PFSK-1 (cell line): ENCODE measurements around the gene TNFSF11.

ENCODE experiments used
- FOXP2 ChIP-seq: optimal IDR thresholded peaks from 2 replicates; pipeline ENCODE3; 2011; ENCODE audit warnings: borderline replicate concordance, control low read depth, inconsistent platforms; ENCODE audit not compliant: insufficient read depth; ENCODE audit errors: extremely low read length, extremely low read depth
- POLR2AphosphoS5 ChIP-seq: IDR thresholded peaks from 2 replicates; pipeline ENCODE4 v1.6.1; 2012; ENCODE audit warnings: low read depth, mild to moderate bottlenecking, control low read depth, low read length, moderate library complexity
- SIN3A ChIP-seq: IDR thresholded peaks from 2 replicates; pipeline ENCODE4 v1.6.1; 2012; ENCODE audit warnings: mild to moderate bottlenecking, low read length, moderate library complexity, borderline replicate concordance; ENCODE audit not compliant: insufficient read depth
- TAF1 ChIP-seq: IDR thresholded peaks from 2 replicates; pipeline ENCODE4 v1.6.1; 2012; ENCODE audit warnings: low read length, control low read depth, borderline replicate concordance; ENCODE audit not compliant: insufficient read depth
- TF ChIP-seq, protein P1 (sequence below), 2 experiments: IDR thresholded peaks; 2 replicates each; pipeline versions ENCODE4 v1.6.1 to v1.8.0; 2011 to 2012; ENCODE audit warnings: low read depth in 2 of 2, low read length in 2 of 2, control low read depth in 1 of 2, inconsistent platforms in 1 of 2, mild to moderate bottlenecking in 1 of 2, moderate library complexity in 1 of 2; ENCODE audit not compliant: insufficient read depth in 1 of 2

The TNFSF11 gene

DNA sequence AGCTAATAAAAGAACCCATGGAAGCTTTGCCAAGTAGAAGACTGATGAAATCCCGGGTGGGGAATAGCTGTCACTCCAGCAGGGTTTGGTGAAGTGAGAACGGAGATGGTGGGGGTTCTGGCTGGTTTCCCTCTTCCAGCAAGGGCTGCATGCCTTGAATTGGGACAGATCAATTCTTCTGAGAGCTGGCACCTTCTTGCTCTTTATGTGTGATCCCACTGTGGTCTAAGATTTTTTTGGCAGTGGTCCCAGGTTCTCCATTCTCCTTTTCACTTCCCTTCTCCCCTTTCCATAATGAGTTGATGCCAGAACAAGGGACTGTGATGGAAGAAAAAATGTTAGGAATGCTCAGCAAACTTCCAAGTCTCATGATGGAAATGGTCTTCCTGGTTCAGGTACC, 50.0 kb downstream of the TNFSF11 start:
- TF ChIP-seq SIN3A (no peak), TAF1 (no peak), POLR2AphosphoS5 (no peak), FOXP2 (no peak)
- TF ChIP-seq, protein P1, sequence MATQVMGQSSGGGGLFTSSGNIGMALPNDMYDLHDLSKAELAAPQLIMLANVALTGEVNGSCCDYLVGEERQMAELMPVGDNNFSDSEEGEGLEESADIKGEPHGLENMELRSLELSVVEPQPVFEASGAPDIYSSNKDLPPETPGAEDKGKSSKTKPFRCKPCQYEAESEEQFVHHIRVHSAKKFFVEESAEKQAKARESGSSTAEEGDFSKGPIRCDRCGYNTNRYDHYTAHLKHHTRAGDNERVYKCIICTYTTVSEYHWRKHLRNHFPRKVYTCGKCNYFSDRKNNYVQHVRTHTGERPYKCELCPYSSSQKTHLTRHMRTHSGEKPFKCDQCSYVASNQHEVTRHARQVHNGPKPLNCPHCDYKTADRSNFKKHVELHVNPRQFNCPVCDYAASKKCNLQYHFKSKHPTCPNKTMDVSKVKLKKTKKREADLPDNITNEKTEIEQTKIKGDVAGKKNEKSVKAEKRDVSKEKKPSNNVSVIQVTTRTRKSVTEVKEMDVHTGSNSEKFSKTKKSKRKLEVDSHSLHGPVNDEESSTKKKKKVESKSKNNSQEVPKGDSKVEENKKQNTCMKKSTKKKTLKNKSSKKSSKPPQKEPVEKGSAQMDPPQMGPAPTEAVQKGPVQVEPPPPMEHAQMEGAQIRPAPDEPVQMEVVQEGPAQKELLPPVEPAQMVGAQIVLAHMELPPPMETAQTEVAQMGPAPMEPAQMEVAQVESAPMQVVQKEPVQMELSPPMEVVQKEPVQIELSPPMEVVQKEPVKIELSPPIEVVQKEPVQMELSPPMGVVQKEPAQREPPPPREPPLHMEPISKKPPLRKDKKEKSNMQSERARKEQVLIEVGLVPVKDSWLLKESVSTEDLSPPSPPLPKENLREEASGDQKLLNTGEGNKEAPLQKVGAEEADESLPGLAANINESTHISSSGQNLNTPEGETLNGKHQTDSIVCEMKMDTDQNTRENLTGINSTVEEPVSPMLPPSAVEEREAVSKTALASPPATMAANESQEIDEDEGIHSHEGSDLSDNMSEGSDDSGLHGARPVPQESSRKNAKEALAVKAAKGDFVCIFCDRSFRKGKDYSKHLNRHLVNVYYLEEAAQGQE (IDR thresholded peaks at IDR 0.05; ENCODE audit: insufficient read depth in 1 of 2, low read depth in 2 of 2, low read length in 2 of 2): no peak

DNA sequence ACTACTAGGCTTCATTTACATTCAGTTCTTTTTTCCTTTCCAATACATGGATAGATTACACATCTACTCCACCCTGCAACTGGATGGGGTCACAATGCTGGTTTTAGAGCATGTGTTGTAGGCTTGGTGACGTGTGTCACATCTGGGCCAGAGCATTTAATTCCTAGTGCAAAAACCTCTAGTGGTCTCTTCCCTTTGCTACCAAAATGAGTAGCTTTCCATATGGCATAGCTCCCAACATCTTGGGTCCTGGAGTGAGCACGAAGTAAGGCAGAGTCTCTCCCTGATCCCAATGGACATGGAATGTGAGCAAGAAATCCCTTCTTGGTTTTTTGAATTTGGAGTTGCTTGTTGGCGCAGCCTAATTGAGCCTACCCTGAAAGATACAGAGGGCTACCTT, 51.7 kb downstream of the TNFSF11 start:
- TF ChIP-seq TAF1 (no peak), POLR2AphosphoS5 (no peak), SIN3A (no peak), FOXP2 (no peak)
- TF ChIP-seq, protein P1 (IDR thresholded peaks at IDR 0.05; ENCODE audit: insufficient read depth in 1 of 2, low read depth in 2 of 2, low read length in 2 of 2): no peak

DNA sequence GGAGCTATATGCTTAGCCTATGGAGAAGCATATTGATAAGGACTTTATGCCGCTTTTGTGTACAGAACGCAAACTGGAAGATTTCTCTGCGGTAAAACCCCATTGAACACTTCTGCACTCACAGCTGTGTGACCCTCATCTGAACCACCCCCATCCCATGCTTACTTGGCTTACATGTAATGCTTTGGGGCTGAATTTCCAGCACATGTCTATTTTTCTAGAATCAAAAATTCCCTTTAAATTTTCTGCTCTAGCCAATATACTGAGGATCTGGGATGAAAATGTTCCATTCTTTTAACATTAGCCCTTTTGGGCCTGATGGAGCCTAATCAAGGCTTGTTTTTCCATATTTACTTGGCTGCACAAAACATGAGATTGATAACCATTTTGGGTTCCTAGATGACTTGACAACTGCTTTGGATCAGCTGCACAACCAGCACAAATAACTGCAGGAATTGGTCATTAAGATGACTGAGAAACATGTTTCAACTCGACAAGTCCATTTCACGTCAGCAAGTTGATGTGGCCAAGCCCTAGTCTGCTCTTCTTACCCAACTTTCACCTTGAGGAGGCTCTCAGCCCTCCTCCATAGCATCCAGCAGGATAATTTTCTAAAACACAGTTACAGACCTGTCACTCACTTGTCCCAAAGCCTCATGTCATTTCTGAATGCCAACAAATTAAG, 52.4 kb downstream of the TNFSF11 start:
- TF ChIP-seq FOXP2 (no peak), TAF1 (no peak), SIN3A (no peak), POLR2AphosphoS5 (no peak)
- TF ChIP-seq, protein P1 (IDR thresholded peaks at IDR 0.05; ENCODE audit: insufficient read depth in 1 of 2, low read depth in 2 of 2, low read length in 2 of 2): no peak

DNA sequence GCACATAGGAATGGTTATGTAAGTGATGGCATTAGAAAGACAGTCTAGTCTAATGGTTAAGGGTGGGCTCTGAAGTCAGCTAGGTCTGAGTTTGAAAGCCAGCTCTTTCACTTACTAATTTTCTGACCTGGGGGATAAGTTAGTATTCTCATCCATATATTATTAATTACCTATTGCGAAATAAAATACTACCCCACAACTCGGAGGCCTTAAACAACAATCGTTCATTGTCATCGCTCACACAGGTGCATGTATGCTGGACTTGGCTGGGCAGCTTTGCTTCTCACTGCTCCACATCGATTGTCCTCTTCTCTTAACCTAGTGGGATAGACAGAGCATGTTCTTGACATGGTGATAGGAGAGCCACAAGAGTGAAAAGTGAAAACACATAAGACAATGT, 54.7 kb downstream of the TNFSF11 start:
- TF ChIP-seq POLR2AphosphoS5 (no peak), SIN3A (no peak), TAF1 (no peak), FOXP2 (no peak)
- TF ChIP-seq, protein P1 (IDR thresholded peaks at IDR 0.05; ENCODE audit: insufficient read depth in 1 of 2, low read depth in 2 of 2, low read length in 2 of 2): no peak
